GM18951 (cell line): ENCODE results near the gene BTRC.
"Not testable (repeated sequence)": the region's sequence is repeated elsewhere in the genome, so short reads cannot be mapped to it uniquely, and the experiment has no call there.

Experiments used
- POLR2A ChIP-seq: IDR thresholded peaks from 4 replicates; pipeline ENCODE4 v1.6.1; 2011; ENCODE audit warnings: mild to moderate bottlenecking; ENCODE audit not compliant: insufficient read length, insufficient read depth; ENCODE audit errors: extremely low read depth
- in situ Hi-C: fragments of 300-500 bp; cut with MboI; formaldehyde crosslinking; loops from one replicate; pipeline ENCODE4 v1.12.0; 2022; ENCODE audit warnings: low sequenced_read_pairs, mixed read lengths, inconsistent platforms; ENCODE audit not compliant: unreplicated experiment

The BTRC gene

DNA sequence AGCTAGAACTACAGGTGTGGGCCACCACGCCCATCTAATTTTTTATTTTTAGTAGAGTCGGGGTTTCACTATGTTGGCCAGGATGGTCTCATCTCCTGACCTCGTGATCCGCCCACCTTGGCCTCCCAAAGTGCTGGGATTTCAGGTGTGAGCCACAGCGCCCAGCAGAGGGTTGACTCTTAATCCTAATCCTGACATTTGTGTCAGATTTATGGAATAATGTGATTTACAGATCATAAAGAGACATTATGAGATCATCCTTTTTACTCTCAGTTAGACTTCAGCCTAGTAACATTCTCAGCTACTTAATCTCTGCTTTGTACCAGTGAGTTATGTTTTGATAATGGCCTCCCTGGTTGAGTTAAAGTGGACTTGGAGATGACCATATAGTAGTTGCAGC lies 2.2 kb downstream of the BTRC start:
- in situ Hi-C loops = no loop called here
- TF ChIP-seq POLR2A = no peak

- TF ChIP-seq POLR2A = no peak
- in situ Hi-C loops = no loop called here
Observed at GRCh38 chr10:101357958-101358357, 4.0 kb downstream of the BTRC start.

DNA sequence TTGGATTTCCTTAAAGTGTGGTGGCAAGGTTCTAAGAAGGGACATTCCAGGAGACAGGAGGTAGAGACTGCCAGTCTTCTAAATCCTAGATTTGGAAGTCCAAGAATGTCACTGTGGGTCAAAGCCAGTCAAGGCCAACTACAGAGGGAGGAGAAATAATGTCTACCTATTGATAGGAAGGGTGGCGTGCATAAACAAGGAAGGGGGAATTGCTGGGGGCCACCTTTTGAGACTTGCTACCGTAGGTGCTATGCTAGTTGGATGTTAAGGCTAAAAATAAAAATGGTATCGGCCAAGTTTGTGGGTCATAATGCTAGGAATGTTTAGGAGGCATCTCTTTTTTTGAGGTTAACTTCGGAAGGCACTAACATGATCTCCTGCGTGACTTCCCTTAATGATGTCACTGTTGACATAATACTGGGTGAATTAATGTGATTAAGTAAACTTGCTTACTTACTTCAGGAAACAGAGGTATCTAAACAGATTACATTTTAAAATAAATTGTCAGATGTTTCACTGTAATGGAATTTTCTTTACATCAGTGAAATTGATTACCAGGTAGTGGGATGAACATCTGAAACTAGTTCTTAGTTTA lies 4.8 kb downstream of the BTRC start:
- in situ Hi-C loops = no loop called here
- TF ChIP-seq POLR2A = no peak

GRCh38 chr10:101360090-101360489 lies 6.1 kb downstream of the BTRC start:
- in situ Hi-C loops = not testable (repeated sequence)

GRCh38 chr10:101360841-101361240 lies 6.9 kb downstream of the BTRC start:
- in situ Hi-C loops = not testable (repeated sequence)

- in situ Hi-C loops = no loop called here
- TF ChIP-seq POLR2A = no peak
Observed at GRCh38 chr10:101363850-101364400, 10.0 kb downstream of the BTRC start.

GRCh38 chr10:101364721-101365120 lies 10.8 kb downstream of the BTRC start:
- TF ChIP-seq POLR2A = no peak
- in situ Hi-C loops = no loop called here

GRCh38 chr10:101367569-101368453 lies 13.8 kb downstream of the BTRC start:
- in situ Hi-C loops = no loop called here
- no peak for TF ChIP-seq POLR2A

DNA sequence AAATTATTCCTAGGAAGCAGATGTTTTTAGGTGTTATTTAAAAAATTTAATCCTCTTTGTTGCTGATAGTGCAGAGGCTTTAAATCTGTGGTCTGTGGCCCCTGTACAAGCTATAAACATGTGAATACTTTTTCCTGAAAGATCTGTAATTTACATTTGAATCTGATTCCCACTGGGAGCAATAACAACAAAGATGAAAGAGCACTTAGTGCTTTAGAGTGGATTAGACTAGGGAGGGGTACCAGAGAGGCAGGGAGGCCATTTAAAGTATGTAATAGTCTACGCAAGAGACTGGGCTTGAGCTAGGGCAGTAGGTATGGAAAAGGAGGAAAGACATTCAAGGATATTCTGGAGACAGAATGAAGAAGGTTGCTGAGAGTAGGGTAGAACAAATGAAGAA lies 19.1 kb downstream of the BTRC start:
- TF ChIP-seq POLR2A = no peak
- in situ Hi-C loops = no loop called here

- in situ Hi-C loops = not testable (repeated sequence)
Observed at GRCh38 chr10:101373993-101374392, 20.0 kb downstream of the BTRC start.

- no peak for TF ChIP-seq POLR2A
- in situ Hi-C loops = no loop called here
Observed at GRCh38 chr10:101375076-101375475, 21.1 kb downstream of the BTRC start.

GRCh38 chr10:101379663-101380352 lies 25.8 kb downstream of the BTRC start:
- TF ChIP-seq POLR2A = no peak
- in situ Hi-C loops = no loop called here

DNA sequence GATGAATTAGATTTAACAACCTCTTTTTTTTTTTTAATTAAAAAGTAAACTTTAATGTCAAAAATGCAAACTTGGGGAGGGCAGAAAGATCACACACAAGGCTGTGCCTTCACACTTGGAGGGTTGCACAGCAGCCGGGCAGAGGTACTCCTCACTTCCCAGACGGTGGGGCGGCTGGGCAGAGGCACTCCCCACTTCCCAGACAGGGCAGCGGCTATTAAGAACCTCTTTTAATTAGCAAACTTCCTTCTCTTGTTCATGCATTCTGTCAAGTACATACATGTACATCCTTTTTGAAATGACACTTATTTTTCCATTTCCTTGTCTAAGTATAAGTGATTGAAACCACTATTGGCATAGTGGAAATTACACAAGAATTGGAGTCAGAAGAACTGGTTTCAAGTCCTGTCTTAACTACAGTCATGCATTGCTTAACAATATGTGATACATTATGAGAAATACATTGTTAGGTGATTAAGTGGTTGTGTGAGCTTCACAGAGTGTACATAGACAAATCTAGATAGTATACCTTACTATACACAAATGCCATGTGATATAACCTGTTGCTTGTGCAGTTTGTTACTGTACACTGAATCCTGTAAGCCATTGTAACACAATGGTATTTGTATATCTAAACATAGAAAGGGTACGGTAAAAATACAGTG lies 26.5 kb downstream of the BTRC start:
- no peak for TF ChIP-seq POLR2A
- in situ Hi-C loops = no loop called here
